ENCODE measurements around the gene CIC.

CIC gene

GRCh38 chr19:42295342-42295741, 26.3 kb downstream of the CIC start:
- H3K9me3 ChIP-seq (ENCODE audit: insufficient read depth, low read length), result no peaks in the 10 kb centered on the region
- H2AFZ ChIP-seq (ENCODE audit: low read depth, low read length, severe bottlenecking), result no peak overlapping the region
- H3K9ac ChIP-seq (ENCODE audit: low read length), result no peak overlapping the region
- TF ChIP-seq, protein P1, sequence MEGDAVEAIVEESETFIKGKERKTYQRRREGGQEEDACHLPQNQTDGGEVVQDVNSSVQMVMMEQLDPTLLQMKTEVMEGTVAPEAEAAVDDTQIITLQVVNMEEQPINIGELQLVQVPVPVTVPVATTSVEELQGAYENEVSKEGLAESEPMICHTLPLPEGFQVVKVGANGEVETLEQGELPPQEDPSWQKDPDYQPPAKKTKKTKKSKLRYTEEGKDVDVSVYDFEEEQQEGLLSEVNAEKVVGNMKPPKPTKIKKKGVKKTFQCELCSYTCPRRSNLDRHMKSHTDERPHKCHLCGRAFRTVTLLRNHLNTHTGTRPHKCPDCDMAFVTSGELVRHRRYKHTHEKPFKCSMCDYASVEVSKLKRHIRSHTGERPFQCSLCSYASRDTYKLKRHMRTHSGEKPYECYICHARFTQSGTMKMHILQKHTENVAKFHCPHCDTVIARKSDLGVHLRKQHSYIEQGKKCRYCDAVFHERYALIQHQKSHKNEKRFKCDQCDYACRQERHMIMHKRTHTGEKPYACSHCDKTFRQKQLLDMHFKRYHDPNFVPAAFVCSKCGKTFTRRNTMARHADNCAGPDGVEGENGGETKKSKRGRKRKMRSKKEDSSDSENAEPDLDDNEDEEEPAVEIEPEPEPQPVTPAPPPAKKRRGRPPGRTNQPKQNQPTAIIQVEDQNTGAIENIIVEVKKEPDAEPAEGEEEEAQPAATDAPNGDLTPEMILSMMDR (IDR thresholded peaks at IDR 0.05; ENCODE audit: insufficient read depth, low read length, poor library complexity, severe bottlenecking), result no peak
- no peak for TF ChIP-seq EZH2phosphoT487 (conservative IDR thresholded peaks at IDR 0.05; ENCODE audit: low read length)
- H3K4me3 ChIP-seq (ENCODE audit: insufficient read depth, low read length, poor library complexity, severe bottlenecking), result no peak overlapping the region
- H3K79me2 ChIP-seq (ENCODE audit: insufficient read depth, low read length), result no peaks in the 10 kb centered on the region
- no peaks in the 10 kb centered on the region for H3K27me3 ChIP-seq (ENCODE audit: low read length)
- no peaks in the 10 kb centered on the region for H3K9me2 ChIP-seq (replicated peaks; ENCODE audit: insufficient read depth, low read length)
- no peaks in the 10 kb centered on the region for H4K20me1 ChIP-seq (ENCODE audit: low read depth, low read length)
- no peaks in the 10 kb centered on the region for H3K36me3 ChIP-seq (ENCODE audit: low read length)
- peaks cover 6% of the 10 kb centered on the region for H3F3A ChIP-seq (ENCODE audit: insufficient read depth)
- H3K4me2 ChIP-seq (ENCODE audit: low read depth, low read length, poor library complexity, severe bottlenecking), result no peak overlapping the region
- H3K27ac ChIP-seq (ENCODE audit: low read depth, low read length), result no peak overlapping the region

DNA sequence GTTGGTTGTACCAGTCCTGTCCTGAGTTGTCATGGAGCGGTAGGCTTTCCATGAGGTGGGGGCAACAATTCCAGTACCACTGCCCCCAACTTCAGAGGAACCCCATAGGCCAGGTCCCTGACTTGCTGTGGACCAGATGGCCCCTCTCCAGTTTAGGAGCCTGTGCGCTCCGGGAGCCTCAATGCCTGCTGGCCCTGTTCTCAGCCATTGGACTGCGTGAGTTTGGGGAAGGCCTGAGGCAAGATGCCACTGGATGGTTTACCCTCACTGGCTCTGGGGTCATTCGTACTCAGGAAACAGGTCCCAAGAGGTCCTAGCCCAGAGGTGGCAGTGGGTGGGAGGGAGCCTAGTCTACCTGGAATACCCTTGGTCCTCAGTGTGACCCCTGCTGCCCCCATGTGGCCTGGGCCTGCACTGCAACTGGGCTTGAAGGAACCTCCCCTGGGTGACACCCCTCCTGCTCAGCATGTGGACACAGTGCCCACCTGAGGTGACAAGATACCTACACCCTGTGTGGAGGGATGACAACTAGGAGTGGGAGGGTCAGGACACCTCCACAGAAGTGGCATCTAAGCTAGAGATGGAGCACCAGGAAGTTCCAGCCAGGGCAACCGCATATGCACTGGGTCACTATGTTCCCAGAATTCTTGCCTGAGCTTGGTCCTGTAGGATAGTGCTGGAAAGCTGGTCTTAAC, 26.9 kb downstream of the CIC start:
- Histone ChIP-seq H2AFZ (ENCODE audit: low read depth, low read length, severe bottlenecking) (no peak overlapping the region), H3K4me3 (ENCODE audit: insufficient read depth, low read length, poor library complexity, severe bottlenecking) (no peak overlapping the region), H3K79me2 (ENCODE audit: insufficient read depth, low read length) (no peaks in the 10 kb centered on the region), H3F3A (ENCODE audit: insufficient read depth) (peaks cover 6% of the 10 kb centered on the region), H4K20me1 (ENCODE audit: low read depth, low read length) (no peaks in the 10 kb centered on the region), H3K27me3 (ENCODE audit: low read length) (no peaks in the 10 kb centered on the region), H3K9me2 (replicated peaks; ENCODE audit: insufficient read depth, low read length) (no peaks in the 10 kb centered on the region), H3K9me3 (ENCODE audit: insufficient read depth, low read length) (no peaks in the 10 kb centered on the region), H3K9ac (ENCODE audit: low read length) (no peak overlapping the region), H3K27ac (ENCODE audit: low read depth, low read length) (no peak overlapping the region), H3K36me3 (ENCODE audit: low read length) (no peaks in the 10 kb centered on the region), H3K4me2 (ENCODE audit: low read depth, low read length, poor library complexity, severe bottlenecking) (no peak overlapping the region)
- no peak for TF ChIP-seq EZH2phosphoT487 (conservative IDR thresholded peaks at IDR 0.05; ENCODE audit: low read length)
- TF ChIP-seq, protein P1 (IDR thresholded peaks at IDR 0.05; ENCODE audit: insufficient read depth, low read length, poor library complexity, severe bottlenecking), result peak; percentile 86

GRCh38 chr19:42297039-42297438, 28.0 kb downstream of the CIC start:
- no peak overlapping the region for H3K27ac ChIP-seq (ENCODE audit: low read depth, low read length)
- H3K4me2 ChIP-seq (ENCODE audit: low read depth, low read length, poor library complexity, severe bottlenecking), result no peak overlapping the region
- no peaks in the 10 kb centered on the region for H4K20me1 ChIP-seq (ENCODE audit: low read depth, low read length)
- H3K36me3 ChIP-seq (ENCODE audit: low read length), result no peaks in the 10 kb centered on the region
- peaks cover 12% of the 10 kb centered on the region for H3F3A ChIP-seq (ENCODE audit: insufficient read depth)
- H3K4me3 ChIP-seq (ENCODE audit: insufficient read depth, low read length, poor library complexity, severe bottlenecking), result no peak overlapping the region
- no peaks in the 10 kb centered on the region for H3K9me2 ChIP-seq (replicated peaks; ENCODE audit: insufficient read depth, low read length)
- TF ChIP-seq, protein P1 (IDR thresholded peaks at IDR 0.05; ENCODE audit: insufficient read depth, low read length, poor library complexity, severe bottlenecking), result no peak
- no peak for TF ChIP-seq EZH2phosphoT487 (conservative IDR thresholded peaks at IDR 0.05; ENCODE audit: low read length)
- peaks cover 5% of the 10 kb centered on the region; the same call in 1 of the 2 replicates for H3K79me2 ChIP-seq (ENCODE audit: insufficient read depth, low read length)
- no peaks in the 10 kb centered on the region for H3K27me3 ChIP-seq (ENCODE audit: low read length)
- H3K9ac ChIP-seq (ENCODE audit: low read length), result no peak overlapping the region
- no peak overlapping the region for H2AFZ ChIP-seq (ENCODE audit: low read depth, low read length, severe bottlenecking)
- no peaks in the 10 kb centered on the region for H3K9me3 ChIP-seq (ENCODE audit: insufficient read depth, low read length)
